H54 (cell line): ENCODE results near the gene VPS13D.

Experiments
- DNase-seq: peaks from one replicate; pipeline ENCODE4 v3.0.0; 2011; ENCODE audit warnings: low spot score, mixed read lengths; ENCODE audit not compliant: insufficient read length
- FAIRE-seq: peaks from 3 replicates; lab custom pipeline; 2011; peaks lifted over from hg19 to GRCh38; lab: Jason Lieb, UNC
- POLR2A ChIP-seq: IDR thresholded peaks from 2 replicates; pipeline ENCODE4 v1.6.1; 2011; ENCODE audit warnings: low read depth, mild to moderate bottlenecking, low read length

The VPS13D gene

GRCh38 chr1:12486401-12487005, 256.7 kb downstream of the VPS13D start:
- no peak for TF ChIP-seq POLR2A
- no peak for DNase-seq
- FAIRE-seq: no peak

GRCh38 chr1:12487520-12487919, 257.7 kb downstream of the VPS13D start:
- no peak for TF ChIP-seq POLR2A
- FAIRE-seq (no peak), DNase-seq (no peak)

GRCh38 chr1:12488666-12489354, 259.0 kb downstream of the VPS13D start:
- no peak for FAIRE-seq
- no peak for TF ChIP-seq POLR2A
- DNase-seq: no peak

- FAIRE-seq: no peak
- no peak for DNase-seq
- TF ChIP-seq POLR2A: no peak
These were observed 260.8 kb downstream of the VPS13D start for GRCh38 chr1:12490532-12491142.

GRCh38 chr1:12491656-12492055, 261.8 kb downstream of the VPS13D start:
- DNase-seq (no peak), FAIRE-seq (no peak)
- no peak for TF ChIP-seq POLR2A

- no peak for TF ChIP-seq POLR2A
- no peak for FAIRE-seq
- no peak for DNase-seq
These were observed 265.9 kb downstream of the VPS13D start for GRCh38 chr1:12495725-12496124.

GRCh38 chr1:12496154-12496961, 266.5 kb downstream of the VPS13D start:
- TF ChIP-seq POLR2A: no peak
- DNase-seq (no peak), FAIRE-seq (no peak)

GRCh38 chr1:12499539-12500240, 269.9 kb downstream of the VPS13D start:
- no peak for TF ChIP-seq POLR2A
- DNase-seq: no peak
- FAIRE-seq: no peak

- DNase-seq (peak; percentile 26), FAIRE-seq (peak; percentile 80)
- no peak for TF ChIP-seq POLR2A
These were observed 271.8 kb downstream of the VPS13D start for GRCh38 chr1:12501661-12502060.

- no peak for TF ChIP-seq POLR2A
- DNase-seq: no peak
- FAIRE-seq: no peak
These were observed 272.7 kb downstream of the VPS13D start for GRCh38 chr1:12502336-12503109.

GRCh38 chr1:12503709-12504108, 273.9 kb downstream of the VPS13D start:
- TF ChIP-seq POLR2A: no peak
- DNase-seq (no peak), FAIRE-seq (no peak)

GRCh38 chr1:12504601-12505000, 274.8 kb downstream of the VPS13D start:
- no peak for DNase-seq
- no peak for TF ChIP-seq POLR2A
- no peak for FAIRE-seq

- no peak for DNase-seq
- TF ChIP-seq POLR2A: no peak
- no peak for FAIRE-seq
These were observed 275.4 kb downstream of the VPS13D start for GRCh38 chr1:12505231-12505630.
